Stimulated activated CD4-positive, alpha-beta T cell treated with anti-CD3 and anti-CD28 coated beads, Interleukin-2, amount 100 ng/mL, for 4 hours (primary cell): ENCODE results near the gene SNAPC2.
A peak's percentile ranks its signal among the peaks of the same experiment; 100 is the strongest.
"Not testable (repeated sequence)": the region's sequence is repeated elsewhere in the genome, so short reads cannot be mapped to it uniquely, and the experiment has no call there.

ENCODE experiments used
- DNase-seq: peaks from one replicate; pipeline ENCODE4 v3.0.0-alpha.2; 2020; ENCODE audit warnings: low read depth

The SNAPC2 gene

GRCh38 chr19:7921302-7921966 lies 1.3 kb downstream of the SNAPC2 start:
- DNase-seq = no peak

- no peak for DNase-seq
Observed at GRCh38 chr19:7921967-7922835, 2.1 kb downstream of the SNAPC2 start.

- no peak for DNase-seq
Observed at GRCh38 chr19:7922836-7923195, 2.7 kb downstream of the SNAPC2 start.

GRCh38 chr19:7923295-7924191 lies 3.4 kb downstream of the SNAPC2 start:
- DNase-seq = no peak

- no peak for DNase-seq
Observed at GRCh38 chr19:7924241-7924640, 4.1 kb downstream of the SNAPC2 start.

GRCh38 chr19:7924651-7925170 lies 4.6 kb downstream of the SNAPC2 start:
- no peak for DNase-seq

GRCh38 chr19:7925171-7925851 lies 5.2 kb downstream of the SNAPC2 start:
- DNase-seq = peak; percentile 60

- peak; percentile 73 for DNase-seq
Observed at GRCh38 chr19:7926021-7926726, 6.0 kb downstream of the SNAPC2 start, which contains the start of gene CTXN1. CTXN1 (minus strand) TSS chr19:7926135; CDS start chr19:7925538, 597 bp downstream.

- DNase-seq = no peak
Observed at GRCh38 chr19:7926727-7927604, 6.8 kb downstream of the SNAPC2 start.

GRCh38 chr19:7927605-7928333 lies 7.6 kb downstream of the SNAPC2 start:
- no peak for DNase-seq

GRCh38 chr19:7928334-7928706 lies 8.2 kb downstream of the SNAPC2 start:
- no peak for DNase-seq

- DNase-seq = no peak
Observed at GRCh38 chr19:7928741-7929701, 8.9 kb downstream of the SNAPC2 start.

- not testable (repeated sequence) for DNase-seq
Observed at GRCh38 chr19:7930030-7930429, 9.9 kb downstream of the SNAPC2 start.

GRCh38 chr19:7930765-7931164 lies 10.6 kb downstream of the SNAPC2 start:
- DNase-seq = no peak

- DNase-seq = no peak
Observed at GRCh38 chr19:7931221-7932061, 11.3 kb downstream of the SNAPC2 start.

- no peak for DNase-seq
Observed at GRCh38 chr19:7932276-7932929, 12.3 kb downstream of the SNAPC2 start.

- DNase-seq = no peak
Observed at GRCh38 chr19:7932930-7933300, 12.8 kb downstream of the SNAPC2 start.
